Measurements from ENCODE around the gene KRT1. TPM values are rescaled to one million over a fixed set of nuclear protein-coding genes. Genes with fewer than 3 reads are reported as not detected.

KRT1 gene
- total and polyA plus RNA-seq, 4 donors: 0.17 to 2.1 (median 0.48) TPM

DNA sequence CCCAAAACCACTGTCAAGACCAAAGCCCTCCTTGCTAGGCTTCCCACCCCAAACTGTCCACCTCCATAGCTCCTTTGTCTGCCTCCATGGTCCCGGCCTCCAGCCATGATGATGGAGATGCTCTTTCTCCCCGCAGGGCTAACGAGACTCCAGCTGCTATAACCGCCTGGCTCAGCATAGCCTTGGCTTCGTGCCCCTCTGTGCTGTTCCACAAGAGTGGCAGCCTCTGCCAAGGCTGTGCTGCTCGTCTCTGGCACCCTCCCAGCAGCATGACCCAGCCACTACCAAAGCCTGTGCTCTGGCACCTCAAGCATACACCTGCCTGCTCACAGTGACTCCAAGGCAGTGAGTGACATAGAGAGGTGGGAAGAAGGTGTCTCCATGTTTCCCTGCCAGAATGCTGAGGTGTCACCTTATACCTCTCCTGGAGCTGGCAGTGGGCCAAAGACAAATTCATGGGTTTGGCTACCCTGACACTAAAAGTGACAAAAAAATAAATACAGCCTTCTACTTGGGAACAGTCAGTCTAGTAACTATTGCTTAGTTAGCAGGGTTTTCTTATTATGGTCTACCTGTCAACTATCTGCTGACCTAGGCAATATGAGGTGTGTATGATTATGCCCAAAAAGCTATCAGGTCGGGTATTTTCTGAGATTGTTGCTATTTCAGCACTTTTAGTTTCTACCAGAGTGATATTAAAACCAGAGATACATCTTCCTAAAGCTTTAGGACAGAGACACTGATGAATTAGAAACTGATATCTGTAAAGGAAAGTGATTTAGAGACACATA lies 45.7 kb downstream of the KRT1 start:
- no peak overlapping the region for H3K4me3 ChIP-seq (ENCODE audit: low read depth, low read length)
- DNase-seq (ENCODE audit: low read depth in 4 of 6, low spot score in 6 of 6): peak in 5 of 6 donors; percentile 36 to 90 (median 57)
- H3K27ac ChIP-seq (ENCODE audit: low read depth, low read length): no peak overlapping the region
- H3K9me3 ChIP-seq (ENCODE audit: control insufficient read depth, insufficient read depth, low read length): no peaks in the 10 kb centered on the region
- H3K36me3 ChIP-seq (ENCODE audit: control insufficient read depth, insufficient read depth, low read length): no peaks in the 10 kb centered on the region
- H3K27me3 ChIP-seq (ENCODE audit: control insufficient read depth, insufficient read depth, low read length): no peaks in the 10 kb centered on the region
- H3K4me1 ChIP-seq (ENCODE audit: control insufficient read depth, insufficient read depth, low read length): peaks cover 11% of the 10 kb centered on the region
- 14% methylated on average over 5 of the region's 7 CpGs for WGBS (ENCODE audit: insufficient coverage)

DNA sequence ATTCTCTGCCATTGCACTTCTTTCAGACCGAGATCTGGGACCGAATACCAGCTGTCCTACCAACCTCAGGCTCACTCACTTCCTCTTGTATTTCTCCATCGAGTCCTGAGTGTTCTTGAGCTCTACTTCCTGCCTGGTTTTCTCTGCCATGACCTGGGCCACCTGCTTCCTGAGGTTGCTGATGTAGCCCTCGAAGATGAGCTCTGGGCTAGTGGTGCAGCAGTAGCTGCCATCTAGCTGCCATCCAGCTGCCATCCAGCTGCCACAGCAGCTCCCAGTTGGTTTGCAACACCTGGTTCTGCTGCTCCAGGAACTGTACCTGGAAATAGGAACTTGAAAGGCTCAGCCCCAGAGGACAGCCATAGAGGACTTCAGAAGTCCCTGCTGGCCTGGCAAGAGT lies 46.8 kb downstream of the KRT1 start:
- Histone ChIP-seq H3K4me1 (ENCODE audit: control insufficient read depth, insufficient read depth, low read length) (peaks cover 11% of the 10 kb centered on the region), H3K27me3 (ENCODE audit: control insufficient read depth, insufficient read depth, low read length) (no peaks in the 10 kb centered on the region), H3K9me3 (ENCODE audit: control insufficient read depth, insufficient read depth, low read length) (no peaks in the 10 kb centered on the region), H3K36me3 (ENCODE audit: control insufficient read depth, insufficient read depth, low read length) (no peaks in the 10 kb centered on the region), H3K4me3 (ENCODE audit: low read depth, low read length) (no peak overlapping the region), H3K27ac (ENCODE audit: low read depth, low read length) (no peak overlapping the region)
- 83% methylated on average over 4 of the region's 4 CpGs for WGBS (ENCODE audit: insufficient coverage)
- no peak for DNase-seq (ENCODE audit: low read depth in 4 of 6, low spot score in 6 of 6)

- no peaks in the 10 kb centered on the region for H3K36me3 ChIP-seq (ENCODE audit: control insufficient read depth, insufficient read depth, low read length)
- H3K9me3 ChIP-seq (ENCODE audit: control insufficient read depth, insufficient read depth, low read length): no peaks in the 10 kb centered on the region
- no peaks in the 10 kb centered on the region for H3K27me3 ChIP-seq (ENCODE audit: control insufficient read depth, insufficient read depth, low read length)
- WGBS (ENCODE audit: insufficient coverage): 85% methylated on average over 4 of the region's 4 CpGs
- H3K27ac ChIP-seq (ENCODE audit: low read depth, low read length): no peak overlapping the region
- H3K4me3 ChIP-seq (ENCODE audit: low read depth, low read length): no peak overlapping the region
- DNase-seq (ENCODE audit: low read depth in 4 of 6, low spot score in 6 of 6): no peak
- peaks cover 11% of the 10 kb centered on the region for H3K4me1 ChIP-seq (ENCODE audit: control insufficient read depth, insufficient read depth, low read length)
Observed at GRCh38 chr12:52632656-52633055, 47.6 kb downstream of the KRT1 start.

DNA sequence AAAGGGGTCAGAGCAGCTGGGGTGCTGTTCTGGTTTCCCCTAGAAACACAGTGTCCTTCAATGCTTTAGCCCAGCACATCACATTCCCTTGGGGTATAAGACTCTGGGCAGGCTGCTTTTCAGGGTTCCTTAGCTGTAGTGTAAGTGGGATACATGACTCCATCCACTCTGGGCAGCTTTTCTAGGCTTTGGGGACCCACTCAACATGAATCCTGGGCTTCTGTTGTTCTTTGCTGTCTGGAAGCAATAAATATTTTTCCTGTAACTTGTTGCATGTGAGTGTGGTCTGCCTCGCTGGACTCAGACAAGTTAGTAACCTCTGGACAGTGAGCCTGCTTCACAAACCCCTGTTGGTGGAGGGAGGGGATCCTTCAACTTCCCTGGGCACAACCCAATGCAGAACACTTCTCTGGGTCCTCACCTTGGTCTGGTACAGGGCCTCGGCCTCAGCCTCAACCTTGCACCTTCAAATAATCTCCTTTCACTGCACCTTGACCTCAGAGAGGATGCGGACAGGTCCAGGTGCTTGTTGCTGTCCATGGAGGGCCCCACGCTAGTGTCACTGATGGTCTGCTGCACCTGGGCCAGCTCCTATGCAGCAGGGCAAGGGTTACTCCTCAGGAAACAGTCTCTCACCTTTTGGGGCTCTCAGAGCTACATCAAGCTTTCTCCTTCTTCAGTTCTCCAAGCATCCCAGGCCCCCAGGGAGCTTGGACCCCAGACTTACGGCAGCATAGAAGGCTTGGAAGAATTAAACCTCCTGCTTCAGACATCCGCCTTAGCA lies 48.3 kb downstream of the KRT1 start:
- Histone ChIP-seq H3K36me3 (ENCODE audit: control insufficient read depth, insufficient read depth, low read length) (no peaks in the 10 kb centered on the region), H3K9me3 (ENCODE audit: control insufficient read depth, insufficient read depth, low read length) (no peaks in the 10 kb centered on the region), H3K27ac (ENCODE audit: low read depth, low read length) (no peak overlapping the region), H3K27me3 (ENCODE audit: control insufficient read depth, insufficient read depth, low read length) (no peaks in the 10 kb centered on the region), H3K4me1 (ENCODE audit: control insufficient read depth, insufficient read depth, low read length) (peaks cover 11% of the 10 kb centered on the region), H3K4me3 (ENCODE audit: low read depth, low read length) (no peak overlapping the region)
- 76% methylated on average over 5 of the region's 6 CpGs for WGBS (ENCODE audit: insufficient coverage)
- DNase-seq (ENCODE audit: low read depth in 4 of 6, low spot score in 6 of 6): no peak

DNA sequence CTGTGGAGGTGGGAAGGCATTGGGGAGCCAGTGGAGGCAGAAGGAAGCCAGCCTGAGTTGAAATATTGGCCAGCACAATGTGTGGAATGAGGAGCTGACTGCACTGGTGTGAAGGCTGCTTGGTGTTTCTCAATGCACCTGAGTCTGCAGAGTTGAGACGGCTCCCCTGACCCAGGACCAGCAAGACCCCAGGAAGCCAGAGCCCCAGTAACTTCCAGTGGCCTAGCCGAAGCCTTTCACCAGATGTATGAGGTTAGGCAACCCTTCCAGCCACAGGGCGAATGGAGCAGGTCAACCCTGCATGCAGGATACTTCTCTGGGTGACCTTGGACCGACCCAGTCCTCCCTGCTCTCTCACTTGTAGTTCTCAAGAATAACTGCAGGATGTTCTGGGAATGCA lies 48.9 kb downstream of the KRT1 start:
- H3K4me3 ChIP-seq (ENCODE audit: low read depth, low read length): no peak overlapping the region
- no peaks in the 10 kb centered on the region for H3K9me3 ChIP-seq (ENCODE audit: control insufficient read depth, insufficient read depth, low read length)
- no peak for DNase-seq (ENCODE audit: low read depth in 4 of 6, low spot score in 6 of 6)
- 50% methylated on average over 4 of the region's 4 CpGs for WGBS (ENCODE audit: insufficient coverage)
- no peaks in the 10 kb centered on the region for H3K36me3 ChIP-seq (ENCODE audit: control insufficient read depth, insufficient read depth, low read length)
- peaks cover 11% of the 10 kb centered on the region for H3K4me1 ChIP-seq (ENCODE audit: control insufficient read depth, insufficient read depth, low read length)
- no peaks in the 10 kb centered on the region for H3K27me3 ChIP-seq (ENCODE audit: control insufficient read depth, insufficient read depth, low read length)
- no peak overlapping the region for H3K27ac ChIP-seq (ENCODE audit: low read depth, low read length)

DNA sequence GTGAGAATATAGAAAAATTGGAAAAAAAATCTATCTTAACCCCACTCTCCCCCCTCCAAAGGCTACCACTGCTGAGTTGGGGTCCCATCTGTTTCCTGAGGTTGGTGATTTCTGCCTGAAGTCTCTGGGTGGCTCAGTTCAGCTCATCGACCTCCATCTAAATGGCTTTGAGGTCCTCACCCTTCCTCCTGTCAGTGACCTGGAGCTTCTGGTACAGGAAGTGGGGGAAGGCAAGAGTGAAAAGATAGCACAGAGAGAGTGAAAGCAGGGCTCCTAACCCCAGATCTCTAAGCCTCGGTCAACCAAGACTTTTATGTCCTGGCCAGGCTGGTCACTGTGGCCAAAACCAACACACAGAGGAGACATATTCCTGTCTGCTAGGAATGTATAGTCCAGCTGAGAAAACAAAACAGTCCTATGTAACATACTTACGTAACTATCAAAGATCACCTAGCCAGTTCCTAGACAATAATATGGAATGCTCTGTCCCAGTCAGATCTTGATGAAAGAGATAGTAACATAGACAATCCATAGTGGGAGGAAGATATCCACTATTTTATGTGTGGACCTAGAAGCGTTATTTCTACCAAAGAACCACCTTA lies 49.5 kb downstream of the KRT1 start:
- WGBS (ENCODE audit: insufficient coverage): 100% methylated on average over 1 of the region's 4 CpGs
- Histone ChIP-seq H3K4me3 (ENCODE audit: low read depth, low read length) (no peak overlapping the region), H3K4me1 (ENCODE audit: control insufficient read depth, insufficient read depth, low read length) (peaks cover 11% of the 10 kb centered on the region), H3K36me3 (ENCODE audit: control insufficient read depth, insufficient read depth, low read length) (no peaks in the 10 kb centered on the region), H3K9me3 (ENCODE audit: control insufficient read depth, insufficient read depth, low read length) (no peaks in the 10 kb centered on the region), H3K27me3 (ENCODE audit: control insufficient read depth, insufficient read depth, low read length) (no peaks in the 10 kb centered on the region), H3K27ac (ENCODE audit: low read depth, low read length) (no peak overlapping the region)
- no peak for DNase-seq (ENCODE audit: low read depth in 4 of 6, low spot score in 6 of 6)

DNA sequence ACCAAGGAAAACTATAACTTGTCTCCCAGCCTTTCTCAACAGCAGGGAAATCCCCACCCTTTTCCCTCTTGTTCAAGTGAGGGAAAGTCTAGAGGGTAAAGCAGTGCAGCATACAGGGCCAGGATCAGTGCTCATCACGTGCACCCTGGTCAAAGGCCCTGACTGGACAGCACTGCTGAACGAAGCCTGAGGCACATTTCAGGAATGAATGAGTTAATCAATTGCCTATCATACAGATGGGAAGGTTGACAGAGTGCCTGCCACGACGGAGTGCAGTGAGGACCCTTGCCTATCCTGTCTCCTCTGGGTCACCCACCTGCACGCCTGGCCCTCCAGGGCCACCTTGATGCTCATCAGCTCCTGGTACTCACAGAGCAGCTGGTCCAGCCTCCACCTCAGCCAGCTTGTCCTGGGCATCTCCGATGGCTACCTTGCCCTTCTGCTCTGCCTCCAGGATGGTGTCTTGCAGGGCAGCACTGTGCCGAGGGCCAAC lies 50.2 kb downstream of the KRT1 start:
- WGBS (ENCODE audit: insufficient coverage): 83% methylated on average over 7 of the region's 7 CpGs
- peaks cover 11% of the 10 kb centered on the region for H3K4me1 ChIP-seq (ENCODE audit: control insufficient read depth, insufficient read depth, low read length)
- H3K36me3 ChIP-seq (ENCODE audit: control insufficient read depth, insufficient read depth, low read length): no peaks in the 10 kb centered on the region
- no peak overlapping the region for H3K27ac ChIP-seq (ENCODE audit: low read depth, low read length)
- H3K9me3 ChIP-seq (ENCODE audit: control insufficient read depth, insufficient read depth, low read length): no peaks in the 10 kb centered on the region
- no peak for DNase-seq (ENCODE audit: low read depth in 4 of 6, low spot score in 6 of 6)
- no peak overlapping the region for H3K4me3 ChIP-seq (ENCODE audit: low read depth, low read length)
- H3K27me3 ChIP-seq (ENCODE audit: control insufficient read depth, insufficient read depth, low read length): no peaks in the 10 kb centered on the region

DNA sequence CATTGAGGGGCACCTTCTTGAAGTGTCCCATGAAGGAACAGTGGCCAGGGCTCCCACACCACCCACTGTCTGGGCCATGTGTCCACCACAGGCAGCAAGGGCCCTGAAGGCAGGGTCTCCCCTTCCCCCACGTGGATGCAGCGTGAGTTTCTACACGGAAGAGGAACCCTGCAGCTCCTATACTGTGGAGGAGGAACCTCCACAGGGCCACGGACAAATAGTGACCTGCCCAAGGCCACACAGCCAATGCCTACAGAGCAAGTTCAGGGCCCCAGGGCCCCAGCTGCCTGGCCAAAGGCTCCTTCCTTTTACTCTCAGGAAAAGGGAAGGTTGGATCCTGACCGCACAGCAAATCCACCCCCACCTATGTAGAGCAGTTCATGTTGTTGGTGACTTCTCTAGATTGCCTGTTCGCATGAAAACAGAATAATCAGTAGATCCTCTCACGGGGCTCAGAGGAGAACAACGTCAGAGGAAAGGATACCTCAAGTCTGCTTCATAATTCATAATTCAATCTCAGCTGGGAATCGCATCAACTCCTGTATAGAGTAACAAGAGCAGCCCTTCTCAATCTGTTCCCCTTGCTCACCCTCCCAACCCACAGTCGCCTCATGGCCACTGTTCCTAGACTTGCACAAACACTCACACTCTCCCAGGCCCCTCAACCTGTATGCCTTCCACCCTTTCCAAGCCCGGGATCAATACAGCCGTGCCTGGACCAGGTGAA lies 50.8 kb downstream of the KRT1 start:
- 82% methylated on average over 9 of the region's 12 CpGs for WGBS (ENCODE audit: insufficient coverage)
- DNase-seq (ENCODE audit: low read depth in 4 of 6, low spot score in 6 of 6): no peak
- Histone ChIP-seq H3K27me3 (ENCODE audit: control insufficient read depth, insufficient read depth, low read length) (no peaks in the 10 kb centered on the region), H3K27ac (ENCODE audit: low read depth, low read length) (no peak overlapping the region), H3K9me3 (ENCODE audit: control insufficient read depth, insufficient read depth, low read length) (no peaks in the 10 kb centered on the region), H3K4me3 (ENCODE audit: low read depth, low read length) (no peak overlapping the region), H3K36me3 (ENCODE audit: control insufficient read depth, insufficient read depth, low read length) (no peaks in the 10 kb centered on the region), H3K4me1 (ENCODE audit: control insufficient read depth, insufficient read depth, low read length) (peaks cover 10% of the 10 kb centered on the region)

- Histone ChIP-seq H3K27ac (ENCODE audit: low read depth, low read length) (no peak overlapping the region), H3K36me3 (ENCODE audit: control insufficient read depth, insufficient read depth, low read length) (no peaks in the 10 kb centered on the region), H3K4me3 (ENCODE audit: low read depth, low read length) (no peak overlapping the region), H3K4me1 (ENCODE audit: control insufficient read depth, insufficient read depth, low read length) (peaks cover 5% of the 10 kb centered on the region), H3K9me3 (ENCODE audit: control insufficient read depth, insufficient read depth, low read length) (no peaks in the 10 kb centered on the region), H3K27me3 (ENCODE audit: control insufficient read depth, insufficient read depth, low read length) (no peaks in the 10 kb centered on the region)
- no peak for DNase-seq (ENCODE audit: low read depth in 4 of 6, low spot score in 6 of 6)
- 86% methylated on average over 2 of the region's 2 CpGs for WGBS (ENCODE audit: insufficient coverage)
Observed at GRCh38 chr12:52628841-52629240, 51.4 kb downstream of the KRT1 start.

Data from spinal cord (tissue), 10 donors.